OCI-LY7 (cell line): Measurements from ENCODE around the gene KIRREL3.

ENCODE experiments used
- CTCF ChIP-seq: fragments of 200-600 bp; sonication (generic); conservative IDR thresholded peaks from 2 replicates; pipeline ENCODE4 v1.5.1; 2014; ENCODE audit warnings: mild to moderate bottlenecking, antibody characterized with exemption, low read length, moderate library complexity, mixed read lengths
- EZH2phosphoT487 ChIP-seq: fragments of 200-600 bp; sonication (generic); IDR thresholded peaks from 2 replicates; pipeline ENCODE4 v1.6.1; 2018; ENCODE audit warnings: low read depth, borderline replicate concordance, mild to moderate bottlenecking, mixed run types, antibody characterized with exemption, low read length, moderate library complexity, mixed read lengths

GRCh38 chr11:126398296-126398695, 602.3 kb downstream of the KIRREL3 start:
- TF ChIP-seq CTCF (no peak), EZH2phosphoT487 (no peak)
